Transverse colon (tissue), 4 donors: Measurements from ENCODE around the gene MTR.

Experiments
- CTCF ChIP-seq, 5 experiments: fragments of 200-600 bp in 3 of 5; fragments of 450-650 bp in 2 of 5; sonication (generic) in 3 of 5; IDR thresholded peaks; 1 replicate in 2 of 5; 2 replicates in 3 of 5; pipeline ENCODE4 v1.5.1; 2016 to 2017; ENCODE audit warnings: antibody characterized with exemption in 5 of 5, inconsistent platforms in 3 of 5, mild to moderate bottlenecking in 2 of 5, moderate library complexity in 1 of 5
- POLR2AphosphoS5 ChIP-seq, 3 donors: sonication (generic); formaldehyde crosslinking; IDR thresholded peaks; one replicate each; pipeline ENCODE4 v1.6.1; 2016; ENCODE audit warnings: antibody characterized with exemption in 3 of 3

GRCh38 chr1:236862219-236862591, 67.1 kb downstream of the MTR start:
- no peak for TF ChIP-seq CTCF (IDR thresholded peaks at IDR 0.05)
- TF ChIP-seq POLR2AphosphoS5 (IDR thresholded peaks at IDR 0.05): no peak
